ENCODE data around the gene SUSD4.

- TF ChIP-seq EP300 (IDR thresholded peaks at IDR 0.05; ENCODE audit: borderline replicate concordance) (no peak), RAD21 (IDR thresholded peaks at IDR 0.05; ENCODE audit: low read depth) (no peak), CREB1 (IDR thresholded peaks at IDR 0.05; ENCODE audit: low read depth) (no peak), CEBPB (IDR thresholded peaks at IDR 0.05) (no peak), MAX (IDR thresholded peaks at IDR 0.05) (no peak), YY1 (IDR thresholded peaks at IDR 0.05; ENCODE audit: low read depth) (no peak), TAF1 (IDR thresholded peaks at IDR 0.05; ENCODE audit: low read depth) (no peak), EGR1 (IDR thresholded peaks at IDR 0.05) (no peak), TEAD4 (IDR thresholded peaks at IDR 0.05) (no peak), FOXM1 (IDR thresholded peaks at IDR 0.05; ENCODE audit: borderline replicate concordance, low read depth) (no peak)
- TF ChIP-seq, protein P1, sequence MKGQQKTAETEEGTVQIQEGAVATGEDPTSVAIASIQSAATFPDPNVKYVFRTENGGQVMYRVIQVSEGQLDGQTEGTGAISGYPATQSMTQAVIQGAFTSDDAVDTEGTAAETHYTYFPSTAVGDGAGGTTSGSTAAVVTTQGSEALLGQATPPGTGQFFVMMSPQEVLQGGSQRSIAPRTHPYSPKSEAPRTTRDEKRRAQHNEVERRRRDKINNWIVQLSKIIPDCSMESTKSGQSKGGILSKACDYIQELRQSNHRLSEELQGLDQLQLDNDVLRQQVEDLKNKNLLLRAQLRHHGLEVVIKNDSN (IDR thresholded peaks at IDR 0.05) = no peak
Measured at GRCh38 chr1:223214261-223214807, 149.6 kb downstream of the SUSD4 start.

Measured in Ishikawa (cell line).